Tibial nerve (tissue), 4 donors: ENCODE measurements around the gene DAZAP1. TPM values are rescaled to one million over a fixed set of nuclear protein-coding genes. Genes with fewer than 3 reads are reported as not detected.

Experiments used
- DNase-seq, 2 donors: peaks; one replicate each; pipeline ENCODE4 v3.0.0-alpha.2; 2019; ENCODE audit warnings: low spot score in 2 of 2
- H3K27ac ChIP-seq, 4 donors: fragments of 200-600 bp; sonication (generic) in 3 of 4; one replicate each; pipeline ENCODE4 v1.5.1; 2017 to 2019; ENCODE audit warnings: mild to moderate bottlenecking in 1 of 4
- H3K27me3 ChIP-seq, 2 donors: fragments of 200-600 bp; sonication (generic) in 1 of 2; one replicate each; pipeline versions ENCODE4 v1.5.1 to v1.6.0; 2017 to 2019
- H3K36me3 ChIP-seq, 3 donors: fragments of 200-600 bp; sonication (generic); one replicate each; pipeline ENCODE4 v1.5.1; 2018 to 2019
- H3K4me1 ChIP-seq, 4 donors: fragments of 200-600 bp; sonication (generic) in 3 of 4; one replicate each; pipeline ENCODE4 v1.5.1; 2017 to 2019
- H3K4me3 ChIP-seq, 4 donors: fragments of 200-600 bp; sonication (generic) in 3 of 4; one replicate each; pipeline ENCODE4 v1.5.1; 2017 to 2019; ENCODE audit warnings: mild to moderate bottlenecking in 1 of 4, moderate library complexity in 1 of 4
- H3K9me3 ChIP-seq, 4 donors: fragments of 200-600 bp; sonication (generic) in 3 of 4; one replicate each; pipeline ENCODE4 v1.5.1; 2017 to 2019
- CTCF ChIP-seq, 5 experiments: fragments of 200-600 bp in 3 of 5; fragments of 450-650 bp in 2 of 5; sonication (generic) in 3 of 5; IDR thresholded peaks; one replicate each; pipeline ENCODE4 v1.5.1; 2016 to 2019; ENCODE audit warnings: antibody characterized with exemption in 5 of 5, mild to moderate bottlenecking in 3 of 5, moderate library complexity in 2 of 5
- EP300 ChIP-seq, 2 donors: sonication (generic); formaldehyde crosslinking; IDR thresholded peaks; one replicate each; pipeline ENCODE4 v1.6.1; 2017; ENCODE audit warnings: antibody characterized with exemption in 2 of 2, mild to moderate bottlenecking in 1 of 2
- POLR2A ChIP-seq, 2 donors: fragments of 450-650 bp; IDR thresholded peaks; one replicate each; pipeline ENCODE4 v1.6.1; 2017; ENCODE audit warnings: antibody characterized with exemption in 2 of 2, mild to moderate bottlenecking in 2 of 2, moderate library complexity in 2 of 2
- WGBS, 2 donors: methylation state at CpG; one replicate each; pipeline ENCODE4 v1.1.5; 2018; 5-methylcytosine and 5-hydroxymethylcytosine counted together
- total RNA-seq, 4 donors: library from RNA; depleted of rRNA; stranded (reverse); fragments of >200 nt; gene quantifications; one replicate each; pipeline ENCODE4 v1.1.0, GENCODE V29; 2016

The DAZAP1 gene
- total RNA-seq, 4 donors from 2014 or later: 34.3 to 68.4 (median 61.0) TPM

DNA sequence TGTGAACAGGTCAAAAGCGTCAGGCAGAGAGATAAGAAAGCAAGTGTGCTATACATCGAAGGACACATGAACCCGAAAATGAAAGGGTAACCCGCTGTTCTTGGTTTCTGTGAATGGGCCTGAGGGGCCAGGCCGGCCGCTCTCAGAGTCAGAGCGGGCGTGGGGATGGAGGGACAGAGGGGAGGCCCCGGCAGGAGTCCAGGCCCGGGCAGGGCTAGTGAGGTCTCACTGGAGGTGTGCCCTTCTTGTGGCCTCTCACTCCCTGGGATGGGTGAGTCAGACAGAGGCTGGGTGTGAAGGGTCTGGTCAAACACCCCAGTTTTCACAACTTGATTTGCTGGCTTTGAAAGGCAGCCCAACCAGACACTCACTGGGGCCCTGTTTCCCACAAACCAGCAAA, 41.1 kb upstream of the DAZAP1 start:
- Histone ChIP-seq H3K4me3 (no peak overlapping the region), H3K27me3 (no peaks in the 10 kb centered on the region), H3K4me1 (peaks cover 0 to 20% (median 12%) of the 10 kb centered on the region in 4 donors), H3K27ac (no peak overlapping the region), H3K36me3 (peaks cover 5 to 97% (median 7%) of the 10 kb centered on the region in 3 donors), H3K9me3 (no peaks in the 10 kb centered on the region)
- no peak for DNase-seq
- WGBS, 2 donors: 91% methylated on average over 10 of the region's 10 CpGs
- TF ChIP-seq CTCF (IDR thresholded peaks at IDR 0.05) (no peak), EP300 (IDR thresholded peaks at IDR 0.05) (no peak), POLR2A (IDR thresholded peaks at IDR 0.05) (no peak)

DNA sequence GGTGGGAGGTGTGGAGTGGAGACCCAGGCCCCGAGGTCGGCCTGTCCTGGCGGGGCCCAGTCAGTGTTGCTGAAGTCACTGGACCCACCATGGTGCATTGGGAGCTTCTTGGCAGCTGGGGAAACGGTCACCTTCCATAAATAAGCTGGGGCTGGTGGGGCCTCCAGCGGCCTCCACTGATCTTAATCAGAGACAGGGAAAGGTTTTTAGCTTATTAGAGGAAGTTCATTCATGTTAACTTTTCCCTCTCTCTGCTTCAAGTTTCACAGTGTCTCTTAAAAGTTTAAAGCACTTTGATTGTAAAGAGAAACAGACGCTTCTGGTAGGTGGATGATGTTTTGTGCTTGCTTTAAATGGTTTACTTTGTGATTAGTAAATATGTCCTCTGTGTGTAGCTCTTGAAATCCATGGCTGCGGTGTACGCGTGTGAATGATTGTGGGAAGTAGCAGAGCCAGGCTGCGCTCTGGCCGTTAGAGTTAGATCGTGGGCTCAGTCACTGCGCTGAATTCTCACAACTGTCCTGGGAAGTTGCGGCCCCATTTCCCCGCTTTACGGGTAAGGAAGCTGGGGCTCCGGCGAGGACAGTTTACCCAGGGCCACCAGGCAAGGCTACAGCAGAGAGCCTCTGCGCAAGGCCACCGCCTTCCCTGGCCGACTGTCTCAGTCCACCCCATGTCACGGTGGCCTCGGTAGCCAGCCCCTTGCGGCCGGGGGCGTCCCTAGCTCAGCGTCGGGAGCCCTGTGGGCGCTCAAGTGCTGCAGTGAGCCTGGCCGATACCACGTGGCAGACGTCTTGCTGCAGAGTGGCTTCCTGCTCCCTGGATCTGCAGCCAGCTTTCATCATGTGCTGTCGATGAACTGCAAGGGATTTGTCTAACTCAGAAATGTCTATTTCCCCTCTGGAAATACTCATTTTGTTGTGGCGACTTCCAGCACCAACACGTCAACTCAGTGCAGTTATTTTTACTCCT, 40.2 kb upstream of the DAZAP1 start:
- TF ChIP-seq POLR2A (IDR thresholded peaks at IDR 0.05): no peak
- no peak for TF ChIP-seq EP300 (IDR thresholded peaks at IDR 0.05)
- no peak for TF ChIP-seq CTCF (IDR thresholded peaks at IDR 0.05)
- no peak overlapping the region for H3K4me3 ChIP-seq
- peaks cover 0 to 11% (median 3%) of the 10 kb centered on the region in 4 donors for H3K4me1 ChIP-seq
- H3K27ac ChIP-seq: no peak overlapping the region
- no peaks in the 10 kb centered on the region for H3K27me3 ChIP-seq
- 83 to 84% methylated on average over 33 to 35 of the region's 35 CpGs for WGBS, 2 donors
- H3K9me3 ChIP-seq: no peaks in the 10 kb centered on the region
- peaks cover 5 to 98% (median 7%) of the 10 kb centered on the region in 3 donors for H3K36me3 ChIP-seq
- no peak for DNase-seq

GRCh38 chr19:1369214-1369805, 38.1 kb upstream of the DAZAP1 start:
- TF ChIP-seq POLR2A (IDR thresholded peaks at IDR 0.05) (no peak), EP300 (IDR thresholded peaks at IDR 0.05) (no peak), CTCF (IDR thresholded peaks at IDR 0.05) (no peak)
- 89 to 94% methylated on average over 17 to 18 of the region's 18 CpGs for WGBS, 2 donors
- H3K9me3 ChIP-seq: no peaks in the 10 kb centered on the region
- H3K4me1 ChIP-seq: peaks cover 0 to 3% (median 0%) of the 10 kb centered on the region in 4 donors
- H3K4me3 ChIP-seq: no peak overlapping the region
- peaks cover 2 to 98% (median 5%) of the 10 kb centered on the region in 3 donors for H3K36me3 ChIP-seq
- no peak overlapping the region for H3K27ac ChIP-seq
- H3K27me3 ChIP-seq: no peaks in the 10 kb centered on the region
- DNase-seq: no peak

DNA sequence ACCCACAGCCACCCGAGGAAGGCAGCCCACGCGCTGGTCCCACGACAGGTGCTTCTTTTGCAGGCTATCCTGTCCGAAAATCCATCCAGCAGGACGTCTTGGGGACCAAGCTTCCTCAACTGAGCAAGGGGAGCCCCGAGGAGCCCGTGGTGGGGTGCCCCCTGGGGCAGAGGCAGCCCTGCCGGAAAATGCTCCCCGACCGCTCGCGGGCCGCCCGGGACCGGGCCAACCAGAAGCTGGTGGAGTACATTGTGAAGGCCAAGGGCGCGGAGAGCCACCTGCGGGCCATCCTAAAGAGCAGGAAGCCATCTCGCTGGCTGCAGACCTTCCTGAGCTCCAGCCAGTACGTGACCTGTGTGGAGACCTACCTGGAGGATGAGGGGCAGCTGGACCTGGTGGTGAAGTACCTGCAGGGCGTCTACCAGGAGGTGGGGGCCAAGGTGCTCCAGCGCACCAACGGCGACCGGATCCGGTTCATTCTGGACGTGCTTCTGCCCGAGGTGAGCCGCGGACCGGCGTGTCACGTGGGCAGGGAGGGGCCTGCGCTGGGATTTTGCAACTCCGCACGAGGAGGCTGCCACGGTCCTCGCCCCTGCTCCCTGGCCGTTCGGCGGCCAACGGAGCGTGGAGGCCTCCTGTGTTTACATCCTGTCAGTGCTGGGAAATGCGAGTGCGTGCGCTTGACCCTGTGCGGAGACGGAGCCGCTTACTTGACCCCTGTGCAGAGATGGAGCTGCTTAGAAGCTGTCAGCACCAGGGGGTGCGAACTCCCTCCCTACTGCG, 36.6 kb upstream of the DAZAP1 start:
- H3K27me3 ChIP-seq: no peaks in the 10 kb centered on the region
- H3K9me3 ChIP-seq: no peaks in the 10 kb centered on the region
- H3K4me3 ChIP-seq: no peak overlapping the region
- peaks cover 0 to 3% (median 0%) of the 10 kb centered on the region in 4 donors for H3K4me1 ChIP-seq
- 90 to 94% methylated on average over 47 to 49 of the region's 52 CpGs for WGBS, 2 donors
- DNase-seq: no peak
- H3K36me3 ChIP-seq: peaks cover 2 to 90% (median 5%) of the 10 kb centered on the region in 3 donors
- no peak for TF ChIP-seq CTCF (IDR thresholded peaks at IDR 0.05)
- TF ChIP-seq EP300 (IDR thresholded peaks at IDR 0.05): no peak
- TF ChIP-seq POLR2A (IDR thresholded peaks at IDR 0.05): no peak
- no peak overlapping the region for H3K27ac ChIP-seq
